Activated T-helper 2 cell treated with anti-CD3 and anti-CD28 coated beads, Interferon-gamma antibody, Interleukin-2, Interleukin-4, amounts not matched to agents 10 μg/mL and 5 μg/mL and 100 μg/mL, durations not matched to agents 14 hours and 24 hours and 36 hours (primary cell): ENCODE data around the gene TMEM11. TPM values are rescaled to one million over a fixed set of nuclear protein-coding genes. Genes with fewer than 3 reads are reported as not detected.

Source experiments
- DNase-seq: peaks from one replicate; pipeline ENCODE4 v3.0.0; 2021; ENCODE audit warnings: low spot score
- H3K27ac Mint-ChIP-seq: one replicate; pipeline ENCODE4 v1.8.0; 2021; ENCODE audit warnings: mixed read lengths
- H3K27me3 Mint-ChIP-seq: one replicate; pipeline ENCODE4 v1.8.0; 2021; ENCODE audit warnings: low read depth, mixed read lengths
- H3K36me3 Mint-ChIP-seq: one replicate; pipeline ENCODE4 v1.8.0; 2021; ENCODE audit warnings: low read depth, mixed read lengths
- H3K4me1 Mint-ChIP-seq: one replicate; pipeline ENCODE4 v1.8.0; 2021; ENCODE audit warnings: low read depth, mixed read lengths
- H3K4me3 Mint-ChIP-seq: one replicate; pipeline ENCODE4 v1.8.0; 2021; ENCODE audit warnings: low read depth, mild to moderate bottlenecking, moderate library complexity, mixed read lengths
- H3K9me3 Mint-ChIP-seq: one replicate; pipeline ENCODE4 v1.8.0; 2021; ENCODE audit warnings: mixed read lengths
- intact Hi-C: fragments of 100-400 bp; cut with micrococcal nuclease; formaldehyde crosslinking; loops from one replicate; pipeline ENCODE4 v1.15.1; 2023
- total RNA-seq: library from RNA; stranded (reverse); gene quantifications from 2 replicates; pipeline ENCODE4 v1.2.3, GENCODE V29; 2022

The TMEM11 gene
- total RNA-seq, 1 donor from 2014 or later = 30.5 TPM

GRCh38 chr17:21152731-21153130, 61.2 kb downstream of the TMEM11 start:
- intact Hi-C loops = no loop called here
- peaks cover 63% of the 10 kb centered on the region for H3K9me3 Mint-ChIP-seq
- H3K4me3 Mint-ChIP-seq = no peak overlapping the region
- DNase-seq = no peak
- H3K36me3 Mint-ChIP-seq = peaks cover 30% of the 10 kb centered on the region
- H3K27me3 Mint-ChIP-seq = no peaks in the 10 kb centered on the region
- no peaks in the 10 kb centered on the region for H3K4me1 Mint-ChIP-seq
- no peak overlapping the region for H3K27ac Mint-ChIP-seq

- intact Hi-C loops = no loop called here
- Mint-ChIP-seq H3K27ac (no peak overlapping the region), H3K4me1 (no peaks in the 10 kb centered on the region), H3K4me3 (no peak overlapping the region), H3K27me3 (no peaks in the 10 kb centered on the region), H3K9me3 (peaks cover 66% of the 10 kb centered on the region), H3K36me3 (peaks cover 50% of the 10 kb centered on the region)
- no peak for DNase-seq
These were observed 64.3 kb downstream of the TMEM11 start for GRCh38 chr17:21149621-21150020.

Other genes starting within 250 kb of the TMEM11 start
- gene USP22, start 171.2 kb downstream of the TMEM11 start, total RNA-seq = 147 and 167 TPM in 2 replicates
- 17.7 and 19.4 TPM in 2 replicates for gene DHRS7B, start 87.2 kb downstream of the TMEM11 start, total RNA-seq
- gene NATD1, start 39.2 kb upstream of the TMEM11 start, total RNA-seq = 1.4 and 1.6 TPM in 2 replicates
- gene MAP2K3, start 70.5 kb upstream of the TMEM11 start, total RNA-seq = 149 and 157 TPM in 2 replicates
- gene KCNJ12, start 162.2 kb upstream of the TMEM11 start, total RNA-seq = not detected in 2 replicates